H9 (cell line): ENCODE data around the gene USP38. TPM values are rescaled to one million over a fixed set of nuclear protein-coding genes. Genes with fewer than 3 reads are reported as not detected.

Experiments used
- DNase-seq: peaks from one replicate; pipeline ENCODE4 v3.0.0-alpha.2; 2017
- H2AFZ ChIP-seq: one replicate; pipeline ENCODE4 v1.6.1; 2013; ENCODE audit warnings: mild to moderate bottlenecking, low read length, control low read depth, moderate library complexity
- H2AK5ac ChIP-seq: 2 replicates; pipeline ENCODE4 v1.6.1; 2013; ENCODE audit warnings: low read length, control low read depth, mixed read lengths; ENCODE audit not compliant: insufficient read length
- H2BK120ac ChIP-seq: one replicate; pipeline ENCODE4 v1.6.1; 2013; ENCODE audit warnings: low read depth, mild to moderate bottlenecking, low read length, control low read depth, inconsistent platforms; ENCODE audit not compliant: poor library complexity, severe bottlenecking
- H2BK12ac ChIP-seq: 2 replicates; pipeline ENCODE4 v1.6.1; 2013; ENCODE audit warnings: low read length, control low read depth, mixed read lengths, low read depth; ENCODE audit not compliant: insufficient read length
- H2BK15ac ChIP-seq: 2 replicates; pipeline ENCODE4 v1.6.1; 2013; ENCODE audit warnings: low read depth, low read length, control low read depth
- H2BK20ac ChIP-seq: one replicate; pipeline ENCODE4 v1.6.1; 2013; ENCODE audit warnings: low read depth, mild to moderate bottlenecking, low read length, control low read depth, inconsistent platforms; ENCODE audit not compliant: poor library complexity, severe bottlenecking
- H2BK5ac ChIP-seq: 2 replicates; pipeline ENCODE4 v1.6.1; 2013; ENCODE audit warnings: low read length, control low read depth, mixed read lengths; ENCODE audit not compliant: insufficient read length
- H3K14ac ChIP-seq: 2 replicates; pipeline ENCODE4 v1.6.1; 2013; ENCODE audit warnings: low read length, control low read depth; ENCODE audit not compliant: insufficient read depth
- H3K18ac ChIP-seq: 2 replicates; pipeline ENCODE4 v1.6.1; 2013; ENCODE audit warnings: low read depth, mild to moderate bottlenecking, mixed read lengths, low read length, control low read depth; ENCODE audit not compliant: insufficient read length
- H3K23ac ChIP-seq: 2 replicates; pipeline ENCODE4 v1.6.1; 2013; ENCODE audit warnings: low read length, control low read depth, mixed read lengths, low read depth; ENCODE audit not compliant: insufficient read length
- H3K23me2 ChIP-seq: 2 replicates; pipeline ENCODE4 v1.6.1; 2013; ENCODE audit warnings: low read depth, mild to moderate bottlenecking, mixed read lengths, low read length, control low read depth; ENCODE audit not compliant: insufficient read length, poor library complexity, severe bottlenecking
- H3K27ac ChIP-seq: 2 replicates; pipeline ENCODE4 v1.5.1; 2013; ENCODE audit warnings: low read length, control low read depth, mixed read lengths, low read depth; ENCODE audit not compliant: insufficient read length
- H3K27me3 ChIP-seq: 2 replicates; pipeline ENCODE4 v1.6.1; 2013; ENCODE audit warnings: low read length, control low read depth, inconsistent platforms; ENCODE audit not compliant: insufficient read depth
- H3K4ac ChIP-seq: 2 replicates; pipeline ENCODE4 v1.6.1; 2013; ENCODE audit warnings: low read depth, mild to moderate bottlenecking, control low read depth, inconsistent platforms, low read length, moderate library complexity
- H3K4me1 ChIP-seq: 2 replicates; pipeline ENCODE4 v1.6.1; 2013; ENCODE audit warnings: low read length, control low read depth, inconsistent platforms; ENCODE audit not compliant: insufficient read depth
- H3K4me2 ChIP-seq: 2 replicates; pipeline ENCODE4 v1.6.1; 2013; ENCODE audit warnings: low read length, control low read depth, mixed read lengths; ENCODE audit not compliant: insufficient read length, insufficient read depth
- H3K56ac ChIP-seq: 2 replicates; pipeline ENCODE4 v1.6.1; 2013; ENCODE audit warnings: low read depth, mild to moderate bottlenecking, mixed read lengths, low read length, control low read depth; ENCODE audit not compliant: insufficient read length
- H3K79me1 ChIP-seq: 2 replicates; pipeline ENCODE4 v1.6.1; 2013; ENCODE audit warnings: low read depth, mild to moderate bottlenecking, moderate library complexity, low read length, control low read depth, inconsistent platforms; ENCODE audit not compliant: insufficient read depth, poor library complexity, severe bottlenecking
- H3K79me2 ChIP-seq: 2 replicates; pipeline ENCODE4 v1.6.1; 2013; ENCODE audit warnings: low read length, control low read depth, inconsistent platforms; ENCODE audit not compliant: insufficient read depth
- H3K9ac ChIP-seq: 2 replicates; pipeline ENCODE4 v1.6.1; 2013; ENCODE audit warnings: low read length, control low read depth, mixed read lengths; ENCODE audit not compliant: insufficient read length; ENCODE audit errors: extremely low read depth
- H3K9me3 ChIP-seq: one replicate; pipeline ENCODE4 v1.6.1; 2013; ENCODE audit warnings: low read depth, low read length, inconsistent platforms; ENCODE audit not compliant: control insufficient read depth
- H3T11ph ChIP-seq: one replicate; pipeline ENCODE4 v1.6.1; 2013; ENCODE audit warnings: mild to moderate bottlenecking, low read length, control low read depth, inconsistent platforms
- H4K20me1 ChIP-seq: one replicate; pipeline ENCODE4 v1.6.1; 2013; ENCODE audit not compliant: control insufficient read depth, insufficient read length, insufficient read depth
- H4K5ac ChIP-seq: 2 replicates; pipeline ENCODE4 v1.6.1; 2013; ENCODE audit warnings: low read depth, mild to moderate bottlenecking, mixed read lengths, low read length, control low read depth; ENCODE audit not compliant: insufficient read length
- H4K8ac ChIP-seq: replicated peaks from 2 replicates; pipeline ENCODE4 v1.6.1; 2013; ENCODE audit warnings: low read length, control low read depth, mixed read lengths, low read depth; ENCODE audit not compliant: insufficient read length
- H4K91ac ChIP-seq: 2 replicates; pipeline ENCODE4 v1.6.1; 2013; ENCODE audit warnings: low read depth, mild to moderate bottlenecking, moderate library complexity, mixed read lengths, low read length, control low read depth; ENCODE audit not compliant: insufficient read length
- H3K27ac Mint-ChIP-seq, 3 experiments: 2 replicates in 2 of 3; 3 replicates in 1 of 3; pipeline ENCODE4 v1.8.0; 2020 to 2021; ENCODE audit warnings: mixed read lengths in 3 of 3, mild to moderate bottlenecking in 1 of 3, moderate library complexity in 1 of 3
- H3K27me3 Mint-ChIP-seq: 2 replicates; pipeline ENCODE4 v1.8.0; 2021; ENCODE audit warnings: low read depth, mild to moderate bottlenecking, moderate library complexity, mixed read lengths
- H3K36me3 Mint-ChIP-seq, 3 experiments: 2 replicates in 2 of 3; 3 replicates in 1 of 3; pipeline ENCODE4 v1.8.0; 2020 to 2021; ENCODE audit warnings: low read depth in 3 of 3, mixed read lengths in 3 of 3; ENCODE audit not compliant: insufficient read depth in 1 of 3
- H3K4me1 Mint-ChIP-seq, 2 experiments: 2 replicates each; pipeline ENCODE4 v1.8.0; 2020; ENCODE audit warnings: mixed read lengths in 2 of 2
- H3K4me3 Mint-ChIP-seq, 2 experiments: 2 replicates in 1 of 2; 3 replicates in 1 of 2; pipeline ENCODE4 v1.8.0; 2020 to 2021; ENCODE audit warnings: mild to moderate bottlenecking in 2 of 2, mixed read lengths in 2 of 2, moderate library complexity in 1 of 2
- H3K9me3 Mint-ChIP-seq, 2 experiments: 2 replicates in 1 of 2; 3 replicates in 1 of 2; pipeline ENCODE4 v1.8.0; 2020; ENCODE audit warnings: mild to moderate bottlenecking in 2 of 2, mixed read lengths in 2 of 2, moderate library complexity in 1 of 2
- CTCF ChIP-seq: fragments of 200-600 bp; sonication (generic); conservative IDR thresholded peaks from 3 replicates; pipeline ENCODE4 v1.8.0; 2021; ENCODE audit warnings: antibody characterized with exemption, mild to moderate bottlenecking
- WGBS: extraction: QIAGEN DNeasy Blood & Tissue Kit; methylation state at CpG from one replicate; pipeline ENCODE4 v1.1.7; 2013; ENCODE audit warnings: missing lambda C conversion rate, low lambda C conversion rate, mixed read lengths; ENCODE audit not compliant: insufficient read length; ENCODE audit errors: extremely low coverage; 5-methylcytosine and 5-hydroxymethylcytosine counted together
- total RNA-seq: library from RNA; stranded (reverse); gene quantifications from 2 replicates; pipeline ENCODE4 v1.2.1, GENCODE V29; 2021

The USP38 gene
- total RNA-seq, 1 experiment from 2014 or later, result 15.2 TPM

- Histone ChIP-seq H2BK12ac (no peak overlapping the region), H2AK5ac (no peak overlapping the region), H3K79me1 (no peaks in the 10 kb centered on the region), H3K4me2 (no peak overlapping the region), H2AFZ (no peak overlapping the region), H4K8ac (no peak overlapping the region), H3K9me3 (no peaks in the 10 kb centered on the region), H2BK120ac (no peak overlapping the region), H3K79me2 (no peaks in the 10 kb centered on the region), H3K23ac (no peak overlapping the region), H2BK15ac (no peak overlapping the region), H3K23me2 (no peaks in the 10 kb centered on the region), H3T11ph (no peak overlapping the region), H3K27ac (no peak overlapping the region), H3K4ac (no peak overlapping the region), H4K20me1 (no peaks in the 10 kb centered on the region), H3K27me3 (no peaks in the 10 kb centered on the region), H4K5ac (no peak overlapping the region), H4K91ac (no peak overlapping the region), H3K4me1 (no peaks in the 10 kb centered on the region), H3K14ac (no peak overlapping the region), H3K56ac (no peak overlapping the region), H2BK20ac (no peak overlapping the region), H3K9ac (no peak overlapping the region), H3K18ac (no peak overlapping the region), H2BK5ac (no peak overlapping the region)
- no peaks in the 10 kb centered on the region for H3K27me3 Mint-ChIP-seq
- H3K36me3 Mint-ChIP-seq, result peaks cover 29 to 68% (median 58%) of the 10 kb centered on the region in 3 experiments; a peak in 6 of 7 replicates
- H3K9me3 Mint-ChIP-seq, result no peaks in the 10 kb centered on the region
- no peak for TF ChIP-seq CTCF
- no peaks in the 10 kb centered on the region for H3K4me1 Mint-ChIP-seq
- WGBS, result no CpG with 5 or more reads among the region's 2 CpGs
- no peak overlapping the region for H3K27ac Mint-ChIP-seq
- DNase-seq, result no peak
- H3K4me3 Mint-ChIP-seq, result no peak overlapping the region
These were observed 11.6 kb downstream of the USP38 start for GRCh38 chr4:143196323-143196722.
